ENCODE data around the gene ASB18.

The ASB18 gene

DNA sequence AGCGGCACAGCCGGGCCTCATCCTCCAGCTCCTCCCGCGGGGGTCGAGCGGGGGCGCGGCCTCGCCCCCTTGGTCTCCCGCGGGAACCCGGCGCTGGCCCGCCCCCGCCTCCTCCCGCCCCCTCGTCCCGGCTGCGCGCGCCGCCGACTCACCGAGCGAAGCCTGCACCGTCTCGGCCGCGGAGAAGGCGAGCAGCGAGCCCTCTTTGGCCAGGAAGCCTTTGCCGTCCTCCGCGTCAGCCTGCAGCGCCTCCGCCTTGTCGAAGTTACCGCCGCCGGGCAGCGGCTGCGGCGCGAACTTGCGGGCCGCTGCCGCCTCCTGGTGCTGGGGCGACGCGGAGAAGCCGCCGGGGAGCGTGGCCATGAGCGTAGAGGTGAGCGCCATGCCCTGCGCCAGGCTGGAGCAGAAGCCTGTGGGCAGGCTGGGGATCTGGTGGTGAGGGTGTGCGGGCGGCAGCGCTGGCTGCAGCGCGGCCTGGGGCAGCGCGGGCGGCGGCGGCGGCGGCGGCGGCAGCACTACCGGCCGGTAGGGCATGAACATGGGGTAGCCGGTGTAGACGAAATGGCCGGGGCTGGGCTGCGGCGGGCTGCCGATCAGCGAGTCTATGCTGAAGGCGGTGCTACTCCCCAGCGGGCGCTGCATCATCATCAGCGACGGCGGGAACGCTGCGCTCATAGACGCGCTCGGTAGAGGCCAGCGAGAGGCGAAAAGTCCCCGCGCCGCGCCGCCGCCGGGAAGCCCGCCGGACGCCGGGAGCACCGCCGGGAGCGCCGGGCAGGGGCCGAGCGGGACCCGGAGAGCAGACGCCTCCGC lies 96.7 kb downstream of the ASB18 start:
- TF ChIP-seq EZH2phosphoT487 (IDR thresholded peaks at IDR 0.05; ENCODE audit: borderline replicate concordance) = no peak
- TF ChIP-seq, protein P1, sequence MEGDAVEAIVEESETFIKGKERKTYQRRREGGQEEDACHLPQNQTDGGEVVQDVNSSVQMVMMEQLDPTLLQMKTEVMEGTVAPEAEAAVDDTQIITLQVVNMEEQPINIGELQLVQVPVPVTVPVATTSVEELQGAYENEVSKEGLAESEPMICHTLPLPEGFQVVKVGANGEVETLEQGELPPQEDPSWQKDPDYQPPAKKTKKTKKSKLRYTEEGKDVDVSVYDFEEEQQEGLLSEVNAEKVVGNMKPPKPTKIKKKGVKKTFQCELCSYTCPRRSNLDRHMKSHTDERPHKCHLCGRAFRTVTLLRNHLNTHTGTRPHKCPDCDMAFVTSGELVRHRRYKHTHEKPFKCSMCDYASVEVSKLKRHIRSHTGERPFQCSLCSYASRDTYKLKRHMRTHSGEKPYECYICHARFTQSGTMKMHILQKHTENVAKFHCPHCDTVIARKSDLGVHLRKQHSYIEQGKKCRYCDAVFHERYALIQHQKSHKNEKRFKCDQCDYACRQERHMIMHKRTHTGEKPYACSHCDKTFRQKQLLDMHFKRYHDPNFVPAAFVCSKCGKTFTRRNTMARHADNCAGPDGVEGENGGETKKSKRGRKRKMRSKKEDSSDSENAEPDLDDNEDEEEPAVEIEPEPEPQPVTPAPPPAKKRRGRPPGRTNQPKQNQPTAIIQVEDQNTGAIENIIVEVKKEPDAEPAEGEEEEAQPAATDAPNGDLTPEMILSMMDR (conservative IDR thresholded peaks at IDR 0.05; ENCODE audit: low read length) = no peak
- Histone ChIP-seq H4K20me1 (ENCODE audit: insufficient read depth, low read length, poor library complexity, severe bottlenecking) (no peaks in the 10 kb centered on the region), H3K27me3 (ENCODE audit: insufficient read depth, low read length, poor library complexity, severe bottlenecking) (no peaks in the 10 kb centered on the region), H3F3A (ENCODE audit: low read depth) (no peaks in the 10 kb centered on the region), H3K9me3 (ENCODE audit: insufficient read depth, low read depth, low read length) (no peaks in the 10 kb centered on the region), H2AFZ (ENCODE audit: low read length) (no peak overlapping the region), H3K36me3 (ENCODE audit: insufficient read depth, low read length) (no peaks in the 10 kb centered on the region), H3K4me1 (ENCODE audit: insufficient read depth, low read length, poor library complexity, severe bottlenecking) (no peaks in the 10 kb centered on the region), H3K4me2 (ENCODE audit: low read depth, low read length, poor library complexity, severe bottlenecking) (no peak overlapping the region), H3K9ac (ENCODE audit: low read depth, low read length, poor library complexity, severe bottlenecking) (no peak overlapping the region), H3K4me3 (ENCODE audit: low read length, poor library complexity, severe bottlenecking) (no peak overlapping the region), H3K9me2 (replicated peaks; ENCODE audit: low read depth, low read length) (no peaks in the 10 kb centered on the region), H3K79me2 (ENCODE audit: insufficient read depth, low read length) (no peaks in the 10 kb centered on the region)

DNA sequence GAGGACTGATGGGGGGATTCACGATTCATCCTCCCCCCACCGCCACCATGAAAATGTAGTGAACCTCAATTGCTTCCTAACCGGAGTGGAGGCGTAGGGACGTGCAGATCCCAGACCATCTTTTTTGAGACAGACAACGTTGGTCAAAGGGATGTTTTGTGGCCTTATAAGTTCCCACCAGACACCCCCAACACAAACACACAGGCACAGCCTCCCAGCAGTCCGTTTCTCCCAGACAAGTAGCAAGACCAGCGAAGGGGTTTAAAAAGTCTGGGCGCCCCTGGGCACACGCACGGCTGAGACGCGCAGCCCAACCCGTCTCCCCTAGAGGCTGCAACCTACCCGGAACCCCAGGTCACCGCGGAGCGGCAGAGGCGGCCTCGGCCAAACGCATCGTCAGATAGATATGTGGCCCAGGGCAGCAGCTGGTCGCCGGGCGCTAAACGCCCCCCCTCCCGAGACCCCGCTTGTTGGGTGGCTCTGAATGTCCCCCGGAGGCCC lies 97.4 kb downstream of the ASB18 start:
- H3K4me1 ChIP-seq (ENCODE audit: insufficient read depth, low read length, poor library complexity, severe bottlenecking) = no peaks in the 10 kb centered on the region
- no peaks in the 10 kb centered on the region for H3K36me3 ChIP-seq (ENCODE audit: insufficient read depth, low read length)
- H3K79me2 ChIP-seq (ENCODE audit: insufficient read depth, low read length) = no peaks in the 10 kb centered on the region
- H2AFZ ChIP-seq (ENCODE audit: low read length) = no peak overlapping the region
- TF ChIP-seq, protein P1 (conservative IDR thresholded peaks at IDR 0.05; ENCODE audit: low read length) = no peak
- no peak for TF ChIP-seq EZH2phosphoT487 (IDR thresholded peaks at IDR 0.05; ENCODE audit: borderline replicate concordance)
- no peaks in the 10 kb centered on the region for H3K27me3 ChIP-seq (ENCODE audit: insufficient read depth, low read length, poor library complexity, severe bottlenecking)
- H3K9ac ChIP-seq (ENCODE audit: low read depth, low read length, poor library complexity, severe bottlenecking) = no peak overlapping the region
- no peaks in the 10 kb centered on the region for H3F3A ChIP-seq (ENCODE audit: low read depth)
- no peaks in the 10 kb centered on the region for H4K20me1 ChIP-seq (ENCODE audit: insufficient read depth, low read length, poor library complexity, severe bottlenecking)
- H3K4me2 ChIP-seq (ENCODE audit: low read depth, low read length, poor library complexity, severe bottlenecking) = no peak overlapping the region
- no peaks in the 10 kb centered on the region for H3K9me3 ChIP-seq (ENCODE audit: insufficient read depth, low read depth, low read length)
- H3K4me3 ChIP-seq (ENCODE audit: low read length, poor library complexity, severe bottlenecking) = no peak overlapping the region
- H3K9me2 ChIP-seq (replicated peaks; ENCODE audit: low read depth, low read length) = no peaks in the 10 kb centered on the region

GRCh38 chr2:236165842-236166795 lies 98.1 kb downstream of the ASB18 start:
- H3K9me3 ChIP-seq (ENCODE audit: insufficient read depth, low read depth, low read length) = no peaks in the 10 kb centered on the region
- H3K36me3 ChIP-seq (ENCODE audit: insufficient read depth, low read length) = no peaks in the 10 kb centered on the region
- no peak overlapping the region for H3K4me2 ChIP-seq (ENCODE audit: low read depth, low read length, poor library complexity, severe bottlenecking)
- no peaks in the 10 kb centered on the region for H3K27me3 ChIP-seq (ENCODE audit: insufficient read depth, low read length, poor library complexity, severe bottlenecking)
- no peaks in the 10 kb centered on the region for H3K4me1 ChIP-seq (ENCODE audit: insufficient read depth, low read length, poor library complexity, severe bottlenecking)
- no peaks in the 10 kb centered on the region for H3F3A ChIP-seq (ENCODE audit: low read depth)
- no peaks in the 10 kb centered on the region for H3K9me2 ChIP-seq (replicated peaks; ENCODE audit: low read depth, low read length)
- H3K9ac ChIP-seq (ENCODE audit: low read depth, low read length, poor library complexity, severe bottlenecking) = no peak overlapping the region
- TF ChIP-seq, protein P1 (conservative IDR thresholded peaks at IDR 0.05; ENCODE audit: low read length) = no peak
- TF ChIP-seq EZH2phosphoT487 (IDR thresholded peaks at IDR 0.05; ENCODE audit: borderline replicate concordance) = no peak
- no peak overlapping the region for H3K4me3 ChIP-seq (ENCODE audit: low read length, poor library complexity, severe bottlenecking)
- H3K79me2 ChIP-seq (ENCODE audit: insufficient read depth, low read length) = no peaks in the 10 kb centered on the region
- H4K20me1 ChIP-seq (ENCODE audit: insufficient read depth, low read length, poor library complexity, severe bottlenecking) = no peaks in the 10 kb centered on the region
- no peak overlapping the region for H2AFZ ChIP-seq (ENCODE audit: low read length)

Data from Loucy (cell line).